NCI-H1105 (cell line): ENCODE measurements around the gene ABI2.
"Not testable (repeated sequence)": the region's sequence is repeated elsewhere in the genome, so short reads cannot be mapped to it uniquely, and the experiment has no call there.

Experiments
- DNase-seq: peaks from one replicate; lab custom pipeline; 2025; lab: John Stamatoyannopoulos, UW

ABI2 gene

DNA sequence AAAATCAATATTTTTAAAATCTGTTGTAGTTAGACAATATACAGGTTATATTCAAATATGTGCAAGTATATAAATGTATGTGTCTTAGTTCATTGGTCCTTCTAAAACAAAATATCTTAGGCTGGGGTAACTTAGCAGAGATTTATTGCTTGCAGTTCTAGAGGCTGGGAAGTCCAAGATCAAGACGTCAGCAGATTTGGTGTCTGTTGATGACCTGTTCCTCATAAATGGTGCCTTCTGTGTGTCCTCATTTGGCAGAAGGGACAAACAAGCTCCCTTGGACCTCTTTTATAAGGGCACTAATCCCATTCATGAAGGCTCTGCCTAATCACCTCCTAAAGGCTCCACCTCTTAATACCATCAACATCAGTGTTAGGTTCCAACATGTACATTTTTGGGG is 31.3 kb downstream of the ABI2 start:
- DNase-seq = no peak

DNA sequence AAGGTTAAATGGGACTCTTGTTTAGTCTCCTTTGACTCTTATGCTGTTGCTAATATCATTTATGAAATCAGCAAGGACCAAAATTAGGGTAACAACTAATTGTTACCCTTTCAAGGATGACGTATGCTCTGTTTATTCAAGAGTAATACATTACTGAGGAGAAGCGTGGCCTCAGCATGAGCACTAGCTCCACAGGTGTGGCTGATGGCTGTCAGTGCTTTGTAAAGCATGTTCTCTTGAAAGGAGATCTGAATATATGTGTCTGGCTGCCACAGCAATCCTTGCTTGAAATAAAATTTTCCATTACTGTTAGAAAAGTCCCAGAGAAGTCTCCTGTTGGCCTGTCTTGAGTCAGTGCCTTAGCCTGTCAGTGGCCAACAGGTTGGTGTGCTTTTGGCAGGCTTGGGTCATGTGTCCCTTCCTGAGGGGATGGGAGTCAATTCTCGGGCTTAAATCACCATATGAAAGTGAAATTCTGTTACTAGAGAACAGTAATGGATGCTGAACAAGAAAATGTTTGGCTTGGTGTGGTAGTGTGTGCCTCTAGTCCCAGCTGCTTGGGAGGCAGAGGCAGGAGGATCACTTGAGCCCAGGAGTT is 32.7 kb downstream of the ABI2 start:
- DNase-seq = no peak

DNA sequence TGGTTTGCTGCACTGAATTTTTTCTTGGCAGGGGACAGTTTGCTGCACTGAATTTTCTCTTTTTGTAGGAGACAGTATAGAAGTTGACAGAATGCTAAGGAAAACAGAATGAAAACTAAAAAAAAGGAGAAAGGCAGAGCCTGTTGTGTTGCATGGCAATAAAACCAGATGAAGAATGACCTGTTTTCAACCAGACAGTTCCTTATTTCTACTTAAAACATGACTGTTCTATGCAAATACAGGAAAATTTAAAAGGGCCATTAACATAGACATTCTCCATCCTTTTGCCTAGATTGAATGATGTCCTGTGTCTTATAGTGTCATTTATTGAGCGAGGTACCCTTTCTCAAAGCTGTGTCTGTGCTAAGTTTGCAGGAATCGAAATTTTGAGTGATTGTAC is 33.3 kb downstream of the ABI2 start:
- no peak for DNase-seq

DNA sequence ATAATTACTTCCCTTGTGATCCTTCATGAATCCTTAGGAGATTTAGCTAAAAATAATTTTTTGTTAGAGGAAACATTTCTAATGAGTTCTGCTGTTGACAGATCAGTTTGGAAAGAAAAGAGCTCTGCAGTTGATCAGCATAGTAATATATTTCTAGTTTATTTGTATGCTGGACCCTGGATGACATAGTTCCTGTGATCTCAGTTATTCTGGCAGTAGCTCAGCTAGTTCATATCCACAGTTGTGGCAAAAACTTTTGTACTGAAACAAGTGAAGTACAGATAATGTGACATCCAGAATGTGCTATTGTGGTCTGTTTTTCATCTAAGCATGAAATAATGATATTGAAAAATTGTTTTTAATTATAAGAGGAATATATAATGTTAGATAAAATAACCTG is 33.7 kb downstream of the ABI2 start:
- no peak for DNase-seq

DNA sequence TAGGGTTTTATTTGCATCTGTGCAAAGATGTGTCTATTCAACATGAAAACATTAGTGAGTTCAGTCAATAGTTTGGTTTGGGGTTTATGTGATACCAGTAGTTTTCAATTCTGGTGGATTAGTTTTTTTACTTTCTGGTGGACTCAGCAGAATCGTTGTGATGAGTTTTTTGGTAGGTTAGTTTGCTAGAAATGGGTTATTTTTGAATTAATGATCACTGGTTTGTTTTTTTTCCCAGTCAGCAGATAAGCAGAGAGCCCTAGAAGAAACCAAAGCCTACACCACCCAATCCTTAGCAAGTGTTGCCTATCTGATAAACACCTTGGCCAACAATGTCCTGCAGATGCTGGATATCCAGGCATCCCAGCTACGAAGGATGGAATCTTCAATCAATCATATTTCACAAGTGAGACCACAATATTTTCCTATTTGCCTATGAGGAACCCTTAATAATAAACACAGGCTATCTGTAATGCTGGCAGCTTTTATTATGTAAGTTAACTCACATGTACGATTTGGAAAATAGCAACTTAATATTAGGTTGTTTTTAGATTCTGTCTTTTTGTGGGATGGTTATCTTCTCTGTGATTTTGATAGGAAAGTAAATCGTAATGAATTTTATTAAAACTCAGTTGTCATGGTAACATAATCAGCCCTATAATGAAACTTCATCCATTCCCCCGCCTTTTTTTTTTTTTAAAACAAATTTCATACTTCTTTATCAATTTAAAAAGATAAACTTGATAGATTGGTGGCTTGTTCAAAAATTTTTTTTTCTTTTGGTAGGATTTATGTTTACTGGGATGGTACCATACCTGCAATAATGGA is 38.7 kb downstream of the ABI2 start:
- DNase-seq = no peak

DNA sequence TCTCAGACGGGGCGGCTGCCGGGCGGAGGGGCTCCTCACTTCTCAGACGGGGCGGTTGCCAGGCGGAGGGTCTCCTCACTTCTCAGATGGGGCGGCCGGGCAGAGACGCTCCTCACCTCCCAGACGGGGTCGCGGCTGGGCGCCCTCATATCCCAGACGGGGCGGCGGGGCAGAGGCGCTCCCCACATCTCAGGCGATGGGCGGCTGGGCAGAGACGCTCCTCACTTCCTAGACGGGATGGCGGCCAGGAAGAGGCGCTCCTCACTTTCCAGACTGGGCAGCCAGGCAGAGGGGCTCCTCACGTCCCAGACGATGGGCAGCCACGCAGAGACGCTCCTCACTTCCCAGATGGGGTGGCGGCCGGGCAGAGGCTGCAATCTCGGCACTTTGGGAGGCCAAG is 44.5 kb downstream of the ABI2 start:
- not testable (repeated sequence) for DNase-seq

DNA sequence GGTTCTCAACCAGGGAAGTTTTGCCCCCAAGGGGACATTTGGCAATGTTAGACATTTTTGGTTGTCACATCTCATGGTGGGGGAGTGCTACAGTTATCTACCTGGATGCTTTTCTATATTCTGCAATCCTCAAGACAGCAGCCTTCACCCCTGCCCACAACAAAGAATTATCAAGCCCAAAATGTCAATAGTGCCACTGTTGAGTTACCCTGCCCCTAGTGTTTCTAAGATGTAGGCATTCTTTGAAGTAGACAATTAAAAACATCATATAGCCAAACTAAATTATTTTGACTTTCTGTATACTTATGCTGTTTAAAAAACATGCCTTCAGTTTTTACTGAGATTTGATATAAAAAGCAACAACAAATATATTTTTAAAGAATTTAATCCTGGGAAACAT is 48.0 kb downstream of the ABI2 start:
- no peak for DNase-seq

DNA sequence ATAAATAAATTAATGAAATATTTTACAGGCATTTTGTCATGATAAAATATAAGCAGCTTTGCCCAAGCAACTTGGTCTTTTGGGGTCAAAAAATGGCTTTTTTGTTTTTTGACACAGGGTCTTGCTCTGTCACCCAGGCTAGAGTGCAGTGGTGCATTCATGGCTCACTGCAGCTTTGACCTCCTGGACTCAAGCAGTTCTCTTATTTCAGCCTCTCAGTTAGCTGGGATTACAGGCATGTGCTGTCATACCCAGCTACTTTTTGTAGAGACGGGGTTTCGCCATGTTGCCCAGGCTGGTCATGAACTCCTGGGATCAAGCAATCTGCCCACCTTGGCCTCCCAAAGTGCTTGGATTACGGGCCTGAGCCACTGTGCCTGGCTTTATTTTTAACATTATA is 51.0 kb downstream of the ABI2 start:
- no peak for DNase-seq

DNA sequence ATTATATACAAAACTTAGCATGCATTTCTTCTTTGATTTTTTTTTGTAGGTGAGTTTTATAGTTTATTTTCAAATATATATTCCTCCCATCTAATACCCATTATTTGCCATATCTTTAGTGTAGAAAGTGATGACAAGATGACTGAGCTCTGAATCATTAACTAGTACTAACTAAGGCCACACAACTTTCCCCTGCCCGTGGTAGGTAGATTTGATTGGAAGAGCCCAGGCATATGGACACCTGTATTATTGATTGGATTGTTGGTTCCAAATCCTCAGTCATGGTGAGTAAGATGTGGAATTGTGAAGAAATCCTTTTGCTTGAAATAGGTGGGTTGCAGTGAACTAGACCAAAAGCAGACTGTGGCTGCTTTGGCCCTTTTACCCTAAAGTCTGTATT is 54.8 kb downstream of the ABI2 start:
- no peak for DNase-seq

DNA sequence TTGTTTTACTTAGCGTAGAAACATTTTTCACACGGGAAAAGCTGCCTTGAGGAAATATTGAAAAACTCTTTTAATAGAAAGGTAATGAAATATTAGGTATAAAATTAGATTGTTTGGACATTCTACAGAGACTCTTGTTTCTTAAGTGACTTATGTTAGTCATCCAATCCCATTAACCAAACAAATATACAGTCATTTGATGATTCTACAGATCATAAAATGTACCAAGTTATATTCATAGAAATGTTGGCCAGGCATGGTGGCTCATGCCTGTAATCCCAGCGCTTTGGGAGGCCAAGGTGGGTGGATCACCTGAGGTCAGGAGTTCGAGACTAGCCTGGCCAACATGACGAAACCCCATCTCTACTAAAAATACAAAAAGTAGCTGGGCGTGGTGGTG is 60.0 kb downstream of the ABI2 start:
- DNase-seq = not testable (repeated sequence)

DNA sequence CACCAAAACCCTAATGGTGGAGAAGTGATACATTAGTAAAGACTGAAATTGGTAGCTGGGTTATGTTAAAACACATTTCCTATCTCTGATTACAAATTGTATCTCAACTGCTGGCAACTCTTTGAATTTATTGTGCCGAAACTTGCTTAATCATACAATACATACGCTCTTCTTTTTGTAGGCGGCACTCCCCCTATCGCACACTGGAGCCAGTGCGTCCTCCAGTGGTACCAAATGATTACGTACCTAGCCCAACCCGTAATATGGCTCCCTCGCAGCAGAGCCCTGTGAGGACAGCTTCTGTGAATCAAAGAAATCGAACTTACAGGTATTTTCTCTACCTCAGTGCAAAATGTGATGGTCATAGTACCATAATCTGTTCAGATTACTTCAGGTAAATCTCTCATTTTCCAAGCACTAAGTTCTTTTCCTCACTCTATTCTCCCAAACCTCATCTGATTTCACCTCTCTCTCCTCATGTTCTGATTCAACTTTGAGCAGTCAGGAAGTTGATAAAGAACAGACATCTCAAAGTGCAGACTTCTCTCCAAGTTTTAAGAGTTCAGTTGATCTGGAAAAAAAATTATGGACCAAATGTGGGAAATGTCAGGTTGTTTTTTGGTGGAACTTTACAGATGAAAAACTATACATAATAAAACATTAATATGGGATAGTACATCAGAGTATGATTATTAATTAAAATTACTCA is 66.5 kb downstream of the ABI2 start:
- no peak for DNase-seq

DNA sequence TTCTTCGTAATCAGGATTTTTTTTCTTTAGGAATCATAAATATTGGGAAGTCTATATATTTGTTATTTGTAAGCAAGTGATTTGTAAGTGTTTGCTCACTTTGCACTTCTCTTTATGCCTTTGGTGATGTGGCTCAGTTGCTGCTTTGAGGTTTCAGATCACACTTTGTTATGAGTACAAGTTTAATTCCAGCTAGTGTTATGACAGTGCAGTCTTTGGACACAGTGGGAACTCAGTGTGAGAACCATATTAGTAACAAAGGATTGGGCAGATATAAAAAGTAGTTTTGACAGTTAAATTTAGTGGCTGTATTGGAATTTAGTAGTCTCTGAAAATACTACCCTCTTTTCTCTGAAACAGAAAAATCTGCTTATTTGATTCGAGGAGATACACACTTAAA is 67.7 kb downstream of the ABI2 start:
- DNase-seq = no peak

DNA sequence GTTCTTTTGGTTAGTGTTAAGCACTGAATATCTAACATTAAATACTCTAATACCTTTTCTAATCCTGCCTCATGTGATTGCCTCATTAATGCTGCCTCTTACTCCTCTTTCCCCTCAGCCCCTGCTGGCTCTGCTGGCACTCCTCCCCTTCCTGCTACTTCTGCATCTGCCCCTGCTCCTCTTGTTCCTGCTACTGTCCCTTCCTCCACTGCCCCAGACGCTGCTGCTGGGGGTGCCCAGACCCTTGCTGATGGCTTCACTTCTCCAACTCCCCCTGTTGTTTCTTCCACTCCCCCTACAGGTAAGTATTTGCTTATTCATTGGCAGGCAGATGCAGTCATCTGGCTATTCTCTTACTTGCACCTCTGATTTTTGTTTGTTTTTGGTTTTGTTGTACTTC is 68.5 kb downstream of the ABI2 start:
- DNase-seq = no peak

DNA sequence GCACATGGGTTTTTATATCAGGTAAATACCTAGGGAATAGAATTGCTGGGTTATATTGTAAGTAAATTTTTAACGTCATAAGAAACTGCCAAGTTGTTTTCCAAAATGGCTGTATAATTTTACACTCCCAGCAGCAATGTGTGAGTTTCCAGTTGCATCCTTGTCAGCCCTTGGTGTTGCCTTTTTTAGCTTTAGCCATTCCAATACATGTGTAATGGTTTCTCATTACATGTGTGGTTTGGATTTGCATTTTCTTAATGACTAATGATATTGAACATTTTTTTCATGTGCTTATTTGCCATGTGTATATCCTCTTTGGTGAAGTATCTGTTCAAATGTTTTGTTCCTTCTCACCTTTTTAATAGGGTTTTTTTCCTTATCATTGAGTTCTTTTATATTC is 70.8 kb downstream of the ABI2 start:
- no peak for DNase-seq

DNA sequence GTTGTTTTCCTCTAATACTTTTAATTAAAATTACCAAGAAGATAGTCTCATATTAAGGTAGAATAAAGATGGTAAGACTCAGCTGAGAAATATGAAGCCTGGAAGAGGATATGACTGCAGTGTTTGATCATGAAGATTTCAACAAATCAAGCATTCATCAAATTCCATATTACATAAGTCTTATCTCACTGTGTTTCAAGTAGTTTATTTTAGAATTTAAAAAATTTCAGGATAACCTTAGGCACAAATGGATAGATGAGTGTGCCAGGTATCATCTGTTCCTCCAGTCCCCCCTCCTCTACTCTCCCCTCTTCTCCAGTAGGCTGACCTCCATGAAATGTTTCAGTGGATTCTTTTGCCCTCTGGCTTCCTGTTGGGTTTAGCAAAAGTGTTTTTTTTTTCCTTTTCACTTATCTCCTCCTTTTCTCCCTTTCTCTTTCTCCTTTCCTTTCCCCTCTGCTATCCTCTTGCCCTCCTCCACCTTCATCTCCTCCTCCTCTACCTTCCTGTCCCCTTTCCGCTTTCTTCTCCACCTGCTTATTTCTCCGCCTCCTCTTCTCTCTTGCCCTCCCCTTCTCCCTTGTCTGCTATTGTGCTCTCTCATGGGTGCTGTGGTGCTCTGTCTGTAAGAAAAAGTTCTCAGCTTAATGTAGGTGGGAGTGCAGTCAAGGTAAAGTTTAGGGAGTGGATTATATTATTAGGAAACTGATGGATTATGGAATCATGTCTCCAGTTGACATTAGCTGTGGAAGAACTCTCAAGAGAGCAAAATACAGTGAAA is 72.8 kb downstream of the ABI2 start:
- no peak for DNase-seq

DNA sequence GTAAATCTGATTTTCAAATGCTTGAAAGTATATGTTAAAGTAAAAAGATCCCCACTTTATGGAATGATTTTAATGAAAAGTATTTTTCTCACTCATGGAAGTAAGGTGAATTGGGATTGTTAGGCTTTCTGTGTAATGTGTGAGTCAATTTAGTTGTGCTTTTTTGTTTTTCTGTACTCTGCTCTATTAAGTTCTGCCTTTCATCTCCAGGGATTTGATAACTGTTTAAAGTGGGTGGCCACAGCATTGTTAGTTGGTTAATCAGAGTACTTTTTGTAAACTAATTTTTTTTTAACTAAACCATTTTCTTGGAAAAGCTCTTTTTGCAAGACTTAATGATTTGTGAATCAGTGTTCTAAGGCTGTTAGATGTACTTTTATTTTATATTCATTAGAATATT is 76.8 kb downstream of the ABI2 start:
- DNase-seq = no peak

DNA sequence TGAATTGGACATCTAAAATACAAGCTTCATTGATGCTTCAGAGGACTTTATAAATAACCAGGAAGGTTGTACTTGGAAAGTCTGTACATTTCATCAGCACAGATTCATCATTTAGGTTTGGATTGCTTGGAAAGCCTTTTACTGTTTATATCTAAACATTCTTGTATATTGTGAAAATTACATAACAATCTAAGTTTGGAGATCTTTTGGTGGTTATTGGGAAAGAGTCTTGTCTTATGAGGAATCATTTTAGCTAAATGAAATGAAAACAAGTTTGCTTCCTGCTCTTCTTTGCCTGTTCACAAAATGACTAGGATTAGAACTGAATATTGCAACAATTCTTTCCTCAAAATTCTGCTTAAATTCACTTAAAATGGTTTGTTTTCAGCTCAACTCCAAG is 79.3 kb downstream of the ABI2 start:
- no peak for DNase-seq

DNA sequence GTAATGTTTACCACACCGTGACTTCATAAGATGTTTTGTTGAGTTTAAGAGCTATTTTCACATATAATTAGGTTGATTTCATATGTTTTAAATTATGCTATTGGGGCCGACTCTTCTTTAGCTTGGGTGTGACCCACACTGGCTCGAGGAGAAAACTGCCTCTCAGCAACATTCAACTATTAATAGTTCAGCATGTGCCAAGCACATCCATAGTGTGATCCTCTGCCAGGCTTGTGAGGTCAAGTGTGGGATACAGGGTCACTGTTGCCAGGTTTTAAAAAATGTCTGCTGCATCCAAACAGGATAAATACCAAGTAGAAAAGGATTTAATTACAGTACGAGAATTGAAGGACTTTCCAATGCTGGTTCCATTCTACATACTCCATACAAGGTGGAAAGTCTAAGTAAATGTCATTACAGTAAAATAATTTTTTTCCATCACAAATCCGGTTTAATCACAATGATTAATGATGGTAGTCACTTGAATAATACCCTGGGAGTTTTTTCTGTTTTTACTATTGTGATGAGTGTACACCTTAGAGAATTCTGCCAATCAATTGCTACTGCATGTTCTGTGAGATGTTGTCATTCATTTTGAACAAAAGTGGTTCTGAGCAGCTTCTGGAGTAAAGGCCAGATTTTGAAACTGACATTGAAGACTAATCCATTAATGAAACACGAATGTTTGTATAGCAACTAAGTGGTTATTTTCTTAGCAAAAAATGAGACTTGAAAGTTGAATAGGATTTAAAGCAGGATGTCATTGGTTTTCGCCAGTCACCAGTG is 84.5 kb downstream of the ABI2 start:
- DNase-seq = no peak

DNA sequence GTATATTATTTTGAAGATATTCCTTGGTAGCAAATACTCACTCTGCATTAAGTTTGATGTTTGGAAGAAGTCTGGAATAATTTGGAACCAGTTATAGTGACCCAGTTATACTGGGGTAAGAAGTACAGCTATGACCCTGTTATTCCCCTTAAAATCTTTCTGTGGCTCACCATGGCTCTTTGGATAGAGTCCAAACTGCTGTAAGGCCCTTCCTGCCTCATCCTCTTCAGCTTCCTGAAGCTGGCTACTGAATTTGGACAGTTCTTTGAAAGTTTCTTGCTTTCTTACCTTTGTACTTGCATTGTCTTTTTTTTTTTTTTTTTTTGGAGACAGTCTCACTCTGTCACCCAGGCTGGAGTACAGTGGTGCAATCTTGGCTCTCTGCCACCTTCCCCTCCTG is 85.6 kb downstream of the ABI2 start:
- DNase-seq = no peak

DNA sequence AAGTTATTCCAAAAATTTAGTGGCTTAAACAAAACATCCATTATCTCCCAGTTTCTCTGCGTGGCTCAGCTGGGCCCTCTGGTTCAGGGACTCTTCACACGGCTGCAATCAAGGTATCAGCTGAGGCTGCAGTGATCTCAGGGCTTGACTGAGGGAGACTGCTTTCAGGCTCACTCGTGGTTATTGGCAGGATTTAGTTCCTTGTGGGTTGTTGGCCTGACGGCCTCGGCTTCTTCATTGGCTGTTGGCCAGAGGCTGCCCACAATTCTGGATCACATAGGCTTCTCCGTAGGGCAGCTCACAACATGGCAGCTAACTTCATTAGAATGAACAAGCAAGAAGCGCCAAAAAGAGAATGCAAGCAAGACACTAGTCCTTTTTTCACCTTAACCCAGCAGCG is 90.1 kb downstream of the ABI2 start:
- no peak for DNase-seq

DNA sequence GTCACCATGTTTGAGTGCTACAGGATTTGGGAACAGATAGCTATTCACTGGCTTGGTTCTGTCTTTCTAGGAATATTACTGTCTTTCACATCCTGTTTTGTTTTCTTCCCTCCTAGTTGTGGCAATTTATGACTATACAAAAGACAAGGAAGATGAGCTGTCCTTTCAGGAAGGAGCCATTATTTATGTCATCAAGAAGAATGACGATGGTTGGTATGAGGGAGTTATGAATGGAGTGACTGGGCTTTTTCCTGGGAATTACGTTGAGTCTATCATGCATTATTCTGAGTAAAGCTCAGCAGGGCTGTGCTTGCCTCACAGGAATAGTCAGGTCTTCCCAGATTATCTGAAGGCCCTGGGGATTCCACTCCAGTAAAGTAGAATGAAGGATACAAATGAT is 98.9 kb downstream of the ABI2 start:
- no peak for DNase-seq

DNA sequence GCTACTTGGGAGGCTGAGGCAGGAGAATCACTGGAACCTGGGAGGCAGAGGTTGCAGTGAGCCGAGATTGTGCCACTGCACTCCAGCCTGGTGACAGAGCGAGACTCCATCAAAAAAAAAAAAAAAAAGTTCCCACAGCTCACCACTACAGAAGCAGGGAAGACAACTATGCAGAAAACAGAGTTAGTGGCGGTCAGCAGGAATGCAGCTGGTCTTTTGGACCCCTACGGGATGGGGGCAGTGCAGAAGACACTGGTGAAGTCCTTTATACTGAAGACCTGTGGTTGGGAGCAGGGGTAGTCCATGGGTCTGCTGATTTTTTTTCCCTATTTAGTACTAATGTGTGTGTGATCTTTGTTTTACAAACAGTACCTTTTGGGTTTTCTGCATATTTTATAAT is 101.4 kb downstream of the ABI2 start:
- DNase-seq = not testable (repeated sequence)
